ENCODE measurements around the gene KRTAP19-5.

Gene KRTAP19-5

GRCh38 chr21:30463713-30464112 lies 38.2 kb downstream of the KRTAP19-5 start:
- Mint-ChIP-seq H3K4me3 (no peak overlapping the region), H3K4me1 (ENCODE audit: low read depth) (no peaks in the 10 kb centered on the region), H3K9me3 (no peaks in the 10 kb centered on the region), H3K36me3 (ENCODE audit: low read depth) (no peaks in the 10 kb centered on the region), H3K27me3 (ENCODE audit: low read depth) (no peaks in the 10 kb centered on the region), H3K27ac (no peak overlapping the region)

Data from T-helper 1 cell treated with Interleukin-12 subunit alpha and Interleukin-12 subunit beta and Interleukin-4 antibody, amounts not matched to agents 30 μg/mL and 1 μg/mL, for 36 hours (primary cell).